Tibial nerve (tissue), 3 donors: ENCODE measurements around the gene CDH4.

ENCODE experiments used
- POLR2A ChIP-seq, 2 donors: fragments of 450-650 bp; IDR thresholded peaks; one replicate each; pipeline ENCODE4 v1.6.1; 2017; ENCODE audit warnings: antibody characterized with exemption in 2 of 2, mild to moderate bottlenecking in 2 of 2, moderate library complexity in 2 of 2
- TF ChIP-seq, protein P1 (sequence below), 5 experiments: fragments of 200-600 bp in 3 of 5; fragments of 450-650 bp in 2 of 5; sonication (generic) in 3 of 5; IDR thresholded peaks; one replicate each; pipeline ENCODE4 v1.5.1; 2016 to 2019; ENCODE audit warnings: antibody characterized with exemption in 5 of 5, mild to moderate bottlenecking in 3 of 5, moderate library complexity in 2 of 5

DNA sequence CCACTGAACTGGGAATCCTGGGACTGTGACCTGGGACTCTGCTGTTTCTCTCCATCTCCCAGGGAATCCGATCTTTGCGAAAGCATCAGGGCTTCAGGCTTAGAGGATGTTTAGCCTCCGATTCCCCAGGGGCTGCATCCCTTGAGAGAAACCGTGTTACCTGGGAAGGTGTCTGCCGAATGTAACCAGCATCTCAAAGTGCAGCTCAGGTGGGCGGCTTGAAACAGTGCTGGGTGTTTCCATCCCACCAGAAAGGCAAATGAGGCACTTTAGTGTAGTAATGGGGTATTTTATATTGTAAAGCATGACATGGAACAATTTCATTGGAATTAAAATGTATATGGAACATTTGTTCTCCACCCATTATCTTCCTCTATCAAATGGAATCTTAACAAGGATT, 15.2 kb downstream of the CDH4 start:
- no peak for TF ChIP-seq POLR2A (IDR thresholded peaks at IDR 0.05)
- TF ChIP-seq, protein P1, sequence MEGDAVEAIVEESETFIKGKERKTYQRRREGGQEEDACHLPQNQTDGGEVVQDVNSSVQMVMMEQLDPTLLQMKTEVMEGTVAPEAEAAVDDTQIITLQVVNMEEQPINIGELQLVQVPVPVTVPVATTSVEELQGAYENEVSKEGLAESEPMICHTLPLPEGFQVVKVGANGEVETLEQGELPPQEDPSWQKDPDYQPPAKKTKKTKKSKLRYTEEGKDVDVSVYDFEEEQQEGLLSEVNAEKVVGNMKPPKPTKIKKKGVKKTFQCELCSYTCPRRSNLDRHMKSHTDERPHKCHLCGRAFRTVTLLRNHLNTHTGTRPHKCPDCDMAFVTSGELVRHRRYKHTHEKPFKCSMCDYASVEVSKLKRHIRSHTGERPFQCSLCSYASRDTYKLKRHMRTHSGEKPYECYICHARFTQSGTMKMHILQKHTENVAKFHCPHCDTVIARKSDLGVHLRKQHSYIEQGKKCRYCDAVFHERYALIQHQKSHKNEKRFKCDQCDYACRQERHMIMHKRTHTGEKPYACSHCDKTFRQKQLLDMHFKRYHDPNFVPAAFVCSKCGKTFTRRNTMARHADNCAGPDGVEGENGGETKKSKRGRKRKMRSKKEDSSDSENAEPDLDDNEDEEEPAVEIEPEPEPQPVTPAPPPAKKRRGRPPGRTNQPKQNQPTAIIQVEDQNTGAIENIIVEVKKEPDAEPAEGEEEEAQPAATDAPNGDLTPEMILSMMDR (IDR thresholded peaks at IDR 0.05) = no peak
